GM23338 (cell line): ENCODE results near the gene POM121L2. TPM values are rescaled to one million over a fixed set of nuclear protein-coding genes. Genes with fewer than 3 reads are reported as not detected.

Source experiments
- ATAC-seq: fragments of 200-7000 bp; cut with Tn5 transposase; 3 replicates; pipeline ENCODE4 v1.9.1; 2020
- DNase-seq: peaks from one replicate; pipeline ENCODE4 v3.0.0-alpha.2; 2015; ENCODE audit warnings: low spot score
- H2AFZ ChIP-seq: fragments of 200-600 bp; sonication (generic); 2 replicates; pipeline ENCODE4 v1.8.0; 2016; ENCODE audit warnings: antibody characterized with exemption, mild to moderate bottlenecking, moderate library complexity
- H3F3A ChIP-seq: fragments of 200-600 bp; sonication (generic); replicated peaks from 2 replicates; pipeline ENCODE4 v1.8.0; 2017; ENCODE audit warnings: antibody characterized with exemption, mixed run types, low read depth
- H3K27ac ChIP-seq: fragments of 200-600 bp; sonication (generic); 2 replicates; pipeline ENCODE4 v1.6.1; 2016; ENCODE audit warnings: low read depth
- H3K27me3 ChIP-seq: fragments of 200-600 bp; sonication (generic); 2 replicates; pipeline ENCODE4 v1.8.0; 2016; ENCODE audit warnings: mild to moderate bottlenecking, mixed run types, moderate library complexity; ENCODE audit not compliant: insufficient read depth
- H3K36me3 ChIP-seq: fragments of 200-600 bp; sonication (generic); 2 replicates; pipeline ENCODE4 v1.8.0; 2016; ENCODE audit warnings: mild to moderate bottlenecking; ENCODE audit not compliant: insufficient read depth
- H3K4me1 ChIP-seq: fragments of 200-600 bp; sonication (generic); 2 replicates; pipeline ENCODE4 v1.8.0; 2016; ENCODE audit warnings: mild to moderate bottlenecking, moderate library complexity; ENCODE audit not compliant: insufficient read depth
- H3K4me2 ChIP-seq: fragments of 200-600 bp; sonication (generic); 2 replicates; pipeline ENCODE4 v1.7.1; 2017; ENCODE audit warnings: mixed run types
- H3K4me3 ChIP-seq: fragments of 200-600 bp; sonication (generic); 2 replicates; pipeline ENCODE4 v1.6.1; 2016; ENCODE audit warnings: mixed run types
- H3K79me2 ChIP-seq: fragments of 200-600 bp; sonication (generic); replicated peaks from 2 replicates; pipeline ENCODE4 v1.8.0; 2017; ENCODE audit warnings: mild to moderate bottlenecking; ENCODE audit not compliant: insufficient read depth
- H3K9me2 ChIP-seq: fragments of 200-600 bp; sonication (generic); 2 replicates; pipeline ENCODE4 v1.8.0; 2017; ENCODE audit not compliant: insufficient read depth
- H4K20me1 ChIP-seq: fragments of 200-600 bp; sonication (generic); replicated peaks from 2 replicates; pipeline ENCODE4 v1.8.0; 2017; ENCODE audit warnings: mild to moderate bottlenecking; ENCODE audit not compliant: insufficient read depth
- H3K27ac Mint-ChIP-seq: 2 replicates; pipeline ENCODE4 v1.8.0; 2020; ENCODE audit warnings: inconsistent platforms, mild to moderate bottlenecking, moderate library complexity, mixed read lengths
- H3K27me3 Mint-ChIP-seq: 3 replicates; pipeline ENCODE4 v1.8.0; 2022; ENCODE audit warnings: low read depth, mild to moderate bottlenecking, moderate library complexity, mixed read lengths, inconsistent platforms; ENCODE audit not compliant: insufficient read depth, poor library complexity
- H3K36me3 Mint-ChIP-seq: 3 replicates; pipeline ENCODE4 v1.8.0; 2021; ENCODE audit warnings: low read depth, mild to moderate bottlenecking, inconsistent platforms, moderate library complexity, mixed read lengths
- H3K4me1 Mint-ChIP-seq: 3 replicates; pipeline ENCODE4 v1.8.0; 2020; ENCODE audit warnings: mild to moderate bottlenecking, inconsistent platforms, mixed read lengths
- H3K4me3 Mint-ChIP-seq: 3 replicates; pipeline ENCODE4 v1.8.0; 2021; ENCODE audit warnings: moderate library complexity, mild to moderate bottlenecking, inconsistent platforms, mixed read lengths
- H3K9me3 Mint-ChIP-seq: 3 replicates; pipeline ENCODE4 v1.8.0; 2020; ENCODE audit warnings: moderate library complexity, mild to moderate bottlenecking, inconsistent platforms, mixed read lengths
- CREB1 ChIP-seq: fragments of 250-450 bp; sonication (Bioruptor Pico); IDR thresholded peaks from 2 replicates; pipeline ENCODE4 v1.5.0; 2020; ENCODE audit warnings: low read depth, mild to moderate bottlenecking, moderate library complexity
- CTCF ChIP-seq, 2 experiments: fragments of 200-600 bp in 1 of 2; sonication (generic) in 1 of 2; conservative IDR thresholded peaks; 2 replicates each; pipeline versions ENCODE4 v1.5.1 to v1.6.1; 2016 to 2017; ENCODE audit warnings: antibody characterized with exemption in 2 of 2, low read depth in 2 of 2, mild to moderate bottlenecking in 2 of 2, moderate library complexity in 1 of 2
- EZH2 ChIP-seq: fragments of 200-600 bp; sonication (generic); IDR thresholded peaks from one replicate; pipeline ENCODE4 v1.8.0; 2017; ENCODE audit warnings: antibody characterized with exemption, mild to moderate bottlenecking, low read depth; ENCODE audit not compliant: unreplicated experiment
- EZH2phosphoT487 ChIP-seq: fragments of 200-600 bp; sonication (generic); IDR thresholded peaks from one replicate; pipeline ENCODE4 v1.8.1; 2018; ENCODE audit warnings: antibody characterized with exemption; ENCODE audit not compliant: unreplicated experiment
- JUNB ChIP-seq: IDR thresholded peaks from one replicate; pipeline ENCODE4 v1.6.1; 2016; ENCODE audit warnings: antibody characterized with exemption; ENCODE audit not compliant: unreplicated experiment
- NANOG ChIP-seq: IDR thresholded peaks from 2 replicates; pipeline ENCODE4 v1.6.1; 2016; ENCODE audit warnings: antibody characterized with exemption, borderline replicate concordance
- POLR2AphosphoS5 ChIP-seq: IDR thresholded peaks from 2 replicates; pipeline ENCODE4 v1.6.1; 2016; ENCODE audit warnings: antibody characterized with exemption, low read depth
- STAT1 ChIP-seq: IDR thresholded peaks from one replicate; pipeline ENCODE4 v1.6.1; 2016; ENCODE audit warnings: antibody characterized with exemption; ENCODE audit not compliant: unreplicated experiment
- ZNF331 ChIP-seq: fragments of 250-450 bp; sonication (Bioruptor Pico); IDR thresholded peaks from 2 replicates; pipeline ENCODE4 v1.5.0; 2020; ENCODE audit warnings: low read depth, mild to moderate bottlenecking, moderate library complexity
- long read RNA-seq: library from polyadenylated mRNA; unstranded; transcript quantifications from one replicate; pipeline ENCODE4 v2.0.0, GENCODE V29; 2020; ENCODE audit not compliant: unreplicated experiment
- polyA plus RNA-seq: library from polyadenylated mRNA; unstranded; fragments of >200 nt; fragmentation: Nextera tagmentation; extraction: Ambion mirVana; gene quantifications from 2 replicates; pipeline ENCODE4 v1.2.1, GENCODE V29; 2016
- total RNA-seq: library from RNA; depleted of rRNA; stranded (reverse); fragments of >200 nt; shearing (Covaris generic); gene quantifications from 2 replicates; pipeline ENCODE4 v1.2.3, GENCODE V29; 2014; rRNA removed
- TF ChIP-seq, protein P1 (sequence below): IDR thresholded peaks from one replicate; pipeline ENCODE4 v1.6.1; 2018; ENCODE audit warnings: antibody characterized with exemption; ENCODE audit not compliant: unreplicated experiment
- TF ChIP-seq, protein P2 (sequence below): IDR thresholded peaks from 2 replicates; pipeline ENCODE4 v1.6.1; 2016; ENCODE audit warnings: antibody characterized with exemption

The POM121L2 gene
- total RNA-seq (0.07 TPM in 1 of 2 replicates, not detected in the other), polyA plus RNA-seq (0.13 TPM in 1 of 2 replicates, not detected in the other)
- long read RNA-seq: 0 reads

DNA sequence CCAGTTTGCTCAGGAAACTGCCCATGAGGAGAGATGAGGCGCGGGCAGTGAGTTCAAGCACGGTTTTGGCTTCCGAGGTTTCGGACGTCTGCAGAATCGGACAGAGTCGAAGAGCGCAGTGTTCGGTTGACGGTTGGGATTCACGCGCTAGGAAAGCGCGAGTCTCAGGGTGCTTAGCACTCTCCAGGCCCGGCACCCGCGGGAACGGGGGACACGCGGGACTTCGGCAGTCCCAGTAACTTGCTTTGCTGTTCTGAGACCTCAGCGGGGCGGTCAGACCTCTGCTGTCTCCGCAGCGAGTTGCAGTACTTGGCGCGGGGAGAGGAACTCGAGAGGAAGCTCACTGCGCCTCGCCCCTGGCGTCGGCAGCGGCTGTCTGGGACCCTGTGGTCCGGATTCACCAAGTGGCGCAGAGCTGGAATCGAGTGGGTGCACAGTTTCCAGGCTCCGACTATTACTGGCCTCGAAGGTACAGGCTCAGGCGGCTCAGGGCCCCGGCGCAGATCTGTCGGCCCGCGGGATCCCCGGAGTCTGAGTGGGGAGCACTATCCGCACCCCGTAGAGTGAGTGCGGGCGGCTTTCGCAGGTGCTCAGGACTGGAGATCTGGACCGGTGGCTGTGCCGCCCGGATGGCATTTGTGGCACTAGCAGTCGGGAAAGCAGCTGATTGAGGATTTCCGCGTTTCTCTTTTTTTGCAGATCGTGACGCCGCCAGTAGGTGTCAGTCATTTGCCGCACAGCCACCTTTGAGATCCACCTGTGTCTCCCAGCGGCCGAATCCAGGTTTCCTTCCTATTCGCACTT is at the start of gene POM121L2:
Gene POM121L2 (minus strand): TSS at position 128 of the 804 bp plus-strand sequence. CDS start 103 bp downstream, at position 25.
- H3F3A ChIP-seq: no peaks in the 10 kb centered on the region
- DNase-seq (peak; percentile 92), ATAC-seq (peak; percentile 78)
- peak within 1 kb of the TSS; percentile 92 for H3K4me2 ChIP-seq
- TF ChIP-seq CREB1 (0 out of 2 replicates have a peak, but pooled peaks have one; percentile 20), NANOG (no peak), POLR2AphosphoS5 (no peak), ZNF331 (no peak), STAT1 (no peak), EZH2 (peak; percentile 73), CTCF (conservative IDR thresholded peaks at IDR 0.05; ENCODE audit: low read depth in 2 of 2) (peak; percentile 78 to 88)
- TF ChIP-seq, protein P1, sequence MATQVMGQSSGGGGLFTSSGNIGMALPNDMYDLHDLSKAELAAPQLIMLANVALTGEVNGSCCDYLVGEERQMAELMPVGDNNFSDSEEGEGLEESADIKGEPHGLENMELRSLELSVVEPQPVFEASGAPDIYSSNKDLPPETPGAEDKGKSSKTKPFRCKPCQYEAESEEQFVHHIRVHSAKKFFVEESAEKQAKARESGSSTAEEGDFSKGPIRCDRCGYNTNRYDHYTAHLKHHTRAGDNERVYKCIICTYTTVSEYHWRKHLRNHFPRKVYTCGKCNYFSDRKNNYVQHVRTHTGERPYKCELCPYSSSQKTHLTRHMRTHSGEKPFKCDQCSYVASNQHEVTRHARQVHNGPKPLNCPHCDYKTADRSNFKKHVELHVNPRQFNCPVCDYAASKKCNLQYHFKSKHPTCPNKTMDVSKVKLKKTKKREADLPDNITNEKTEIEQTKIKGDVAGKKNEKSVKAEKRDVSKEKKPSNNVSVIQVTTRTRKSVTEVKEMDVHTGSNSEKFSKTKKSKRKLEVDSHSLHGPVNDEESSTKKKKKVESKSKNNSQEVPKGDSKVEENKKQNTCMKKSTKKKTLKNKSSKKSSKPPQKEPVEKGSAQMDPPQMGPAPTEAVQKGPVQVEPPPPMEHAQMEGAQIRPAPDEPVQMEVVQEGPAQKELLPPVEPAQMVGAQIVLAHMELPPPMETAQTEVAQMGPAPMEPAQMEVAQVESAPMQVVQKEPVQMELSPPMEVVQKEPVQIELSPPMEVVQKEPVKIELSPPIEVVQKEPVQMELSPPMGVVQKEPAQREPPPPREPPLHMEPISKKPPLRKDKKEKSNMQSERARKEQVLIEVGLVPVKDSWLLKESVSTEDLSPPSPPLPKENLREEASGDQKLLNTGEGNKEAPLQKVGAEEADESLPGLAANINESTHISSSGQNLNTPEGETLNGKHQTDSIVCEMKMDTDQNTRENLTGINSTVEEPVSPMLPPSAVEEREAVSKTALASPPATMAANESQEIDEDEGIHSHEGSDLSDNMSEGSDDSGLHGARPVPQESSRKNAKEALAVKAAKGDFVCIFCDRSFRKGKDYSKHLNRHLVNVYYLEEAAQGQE: no peak
- no peaks in the 10 kb centered on the region for H3K36me3 ChIP-seq
- H3K79me2 ChIP-seq: no peaks in the 10 kb centered on the region
- no peaks in the 10 kb centered on the region; the same call in 1 of the 3 replicates for H3K9me3 Mint-ChIP-seq
- H3K4me1 ChIP-seq: no peaks in the 10 kb centered on the region
- H3K4me3 ChIP-seq: peak within 1 kb of the TSS; percentile 85
- no peaks in the 10 kb centered on the region for H3K9me2 ChIP-seq
- H3K4me3 Mint-ChIP-seq: peak within 1 kb of the TSS; percentile 91
- peaks cover 52% of the 10 kb centered on the region for H3K27me3 ChIP-seq
- H3K27me3 Mint-ChIP-seq: peaks cover 45% of the 10 kb centered on the region
- H3K27ac ChIP-seq: no peak within 1 kb of the TSS
- no peaks in the 10 kb centered on the region for H4K20me1 ChIP-seq
- no peak within 1 kb of the TSS for H3K27ac Mint-ChIP-seq
- peaks cover 6% of the 10 kb centered on the region for H3K4me1 Mint-ChIP-seq
- no peaks in the 10 kb centered on the region; the same call in 2 of the 3 replicates for H3K36me3 Mint-ChIP-seq
- H2AFZ ChIP-seq: peak within 1 kb of the TSS; percentile 100

DNA sequence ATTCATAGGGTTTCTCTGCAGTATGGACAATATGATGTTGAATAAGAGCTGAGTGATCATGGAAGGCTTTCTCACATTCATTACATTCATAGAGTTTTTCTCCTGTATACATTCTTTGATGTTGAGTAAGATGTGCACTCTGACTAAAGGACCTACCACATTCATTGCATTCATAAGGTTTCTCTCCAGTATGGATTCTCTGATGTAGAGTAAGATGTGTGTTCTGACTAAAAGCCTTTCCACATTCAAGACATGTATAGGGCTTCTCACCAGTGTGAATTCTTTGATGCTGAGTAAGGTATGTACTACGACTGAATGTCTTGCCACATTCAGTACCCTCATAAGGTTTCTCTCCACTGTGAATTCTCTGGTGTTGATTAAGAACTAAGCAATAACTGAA is 47.2 kb upstream of the POM121L2 start:
- Histone ChIP-seq H2AFZ (no peak overlapping the region), H3K27me3 (no peaks in the 10 kb centered on the region), H3K36me3 (peaks cover 25% of the 10 kb centered on the region), H4K20me1 (no peaks in the 10 kb centered on the region), H3K9me2 (no peaks in the 10 kb centered on the region), H3K4me3 (no peak overlapping the region), H3K27ac (no peak overlapping the region), H3K79me2 (no peaks in the 10 kb centered on the region), H3K4me1 (no peaks in the 10 kb centered on the region), H3K4me2 (no peak overlapping the region), H3F3A (no peaks in the 10 kb centered on the region)
- ATAC-seq (no peak), DNase-seq (no peak)
- H3K36me3 Mint-ChIP-seq: peaks cover 50% of the 10 kb centered on the region
- no peak overlapping the region for H3K27ac Mint-ChIP-seq
- no peak overlapping the region for H3K4me3 Mint-ChIP-seq
- peaks cover 52% of the 10 kb centered on the region for H3K9me3 Mint-ChIP-seq
- no peaks in the 10 kb centered on the region for H3K4me1 Mint-ChIP-seq
- no peaks in the 10 kb centered on the region for H3K27me3 Mint-ChIP-seq
- no peak for TF ChIP-seq POLR2AphosphoS5
- no peak for TF ChIP-seq ZNF331
- no peak for TF ChIP-seq EZH2phosphoT487
- no peak for TF ChIP-seq JUNB
- no peak for TF ChIP-seq EZH2
- TF ChIP-seq, protein P2, sequence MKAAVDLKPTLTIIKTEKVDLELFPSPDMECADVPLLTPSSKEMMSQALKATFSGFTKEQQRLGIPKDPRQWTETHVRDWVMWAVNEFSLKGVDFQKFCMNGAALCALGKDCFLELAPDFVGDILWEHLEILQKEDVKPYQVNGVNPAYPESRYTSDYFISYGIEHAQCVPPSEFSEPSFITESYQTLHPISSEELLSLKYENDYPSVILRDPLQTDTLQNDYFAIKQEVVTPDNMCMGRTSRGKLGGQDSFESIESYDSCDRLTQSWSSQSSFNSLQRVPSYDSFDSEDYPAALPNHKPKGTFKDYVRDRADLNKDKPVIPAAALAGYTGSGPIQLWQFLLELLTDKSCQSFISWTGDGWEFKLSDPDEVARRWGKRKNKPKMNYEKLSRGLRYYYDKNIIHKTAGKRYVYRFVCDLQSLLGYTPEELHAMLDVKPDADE: no peak
- no peak for TF ChIP-seq CTCF (conservative IDR thresholded peaks at IDR 0.05; ENCODE audit: low read depth in 2 of 2)
- TF ChIP-seq STAT1: no peak
